HCT116 (cell line): ENCODE data around the gene XNDC1N. TPM values are rescaled to one million over a fixed set of nuclear protein-coding genes. Genes with fewer than 3 reads are reported as not detected.

ENCODE experiments used
- ATAC-seq: fragments of 200-7000 bp; cut with Tn5 transposase; 2 replicates; pipeline ENCODE4 v1.9.1; 2020; ENCODE audit warnings: mild to moderate bottlenecking, moderate library complexity
- BruUV-seq: library from RNA; stranded (reverse); fragments of 400-500 nt; replicated peaks from 2 replicates; lab custom pipeline; 2021; lab: Mats Ljungman, UMichigan
- CTCF ChIA-PET: fragments of 300-600 bp; sonication (Branson Sonifier 250); formaldehyde crosslinking; loops from one replicate; lab custom pipeline; 2021; ENCODE audit warnings: antibody characterized with exemption; lab: Charles Lee
- POLR2A ChIA-PET: fragments of 300-600, 350-600 bp; sonication (Branson Sonifier 250); formaldehyde crosslinking; loops from one replicate; lab custom pipeline; 2021; ENCODE audit warnings: antibody characterized with exemption; lab: Charles Lee
- RAD21 ChIA-PET, 2 experiments: fragments of 300-600 bp; sonication (Branson Sonifier 250); formaldehyde crosslinking; loops; one replicate each; lab custom pipeline; 2023; ENCODE audit warnings: low total read pairs in 2 of 2; ENCODE audit not compliant: uncharacterized antibody in 2 of 2, unreplicated experiment in 2 of 2, low non-redundant PET in 1 of 2; lab: Charles Lee
- DNase-seq: peaks from one replicate; pipeline ENCODE4 v3.0.0-alpha.2; 2010; ENCODE audit warnings: low read depth, low spot score
- H2AFZ ChIP-seq: fragments of 200-600 bp; shearing (Covaris generic), sonication (generic); 2 replicates; pipeline ENCODE4 v1.6.1; 2017; ENCODE audit warnings: low read depth, mixed run types, mixed read lengths, antibody characterized with exemption, low read length; ENCODE audit not compliant: poor library complexity, severe bottlenecking
- H3K27ac ChIP-seq: 2 replicates; pipeline ENCODE4 v1.5.1; 2012; ENCODE audit warnings: low read depth, low read length
- H3K27me3 ChIP-seq: fragments of 200-600 bp; sonication (generic); 2 replicates; pipeline ENCODE4 v1.6.1; 2016; ENCODE audit warnings: mixed run types, low read length, mixed read lengths; ENCODE audit not compliant: insufficient read depth
- H3K36me3 ChIP-seq, 2 experiments: fragments of 200-500 bp in 1 of 2; fragments of 200-600 bp in 1 of 2; sonication (Bioruptor generic) in 1 of 2; sonication (generic) in 1 of 2; 2 replicates each; pipeline versions ENCODE4 v1.5.1 to v1.6.1; 2014 to 2016; ENCODE audit warnings: low read length in 2 of 2, inconsistent platforms in 1 of 2, mixed read lengths in 1 of 2, mixed run types in 1 of 2; ENCODE audit not compliant: insufficient read depth in 2 of 2, control insufficient read depth in 1 of 2
- H3K4me1 ChIP-seq, 2 experiments: fragments of 200-600 bp in 1 of 2; sonication (generic) in 1 of 2; 2 replicates each; pipeline versions ENCODE4 v1.5.1 to v1.6.1; 2012 to 2017; ENCODE audit warnings: low read length in 2 of 2, inconsistent platforms in 1 of 2, mild to moderate bottlenecking in 1 of 2, mixed read lengths in 1 of 2, mixed run types in 1 of 2, moderate library complexity in 1 of 2; ENCODE audit not compliant: insufficient read depth in 2 of 2, control insufficient read depth in 1 of 2
- H3K4me2 ChIP-seq: fragments of 200-600 bp; sonication (generic); 2 replicates; pipeline ENCODE4 v1.6.1; 2017; ENCODE audit warnings: mixed run types, low read length, mixed read lengths
- H3K4me3 ChIP-seq, 2 experiments: fragments of 200-600 bp in 1 of 2; sonication (generic) in 1 of 2; replicated peaks in 1 of 2; 2 replicates each; pipeline ENCODE4 v1.5.1; 2011 to 2016; ENCODE audit warnings: low read length in 2 of 2, control low read depth in 1 of 2, low read depth in 1 of 2, mild to moderate bottlenecking in 1 of 2, mixed read lengths in 1 of 2, mixed run types in 1 of 2
- H3K79me2 ChIP-seq: fragments of 200-600 bp; sonication (generic); 2 replicates; pipeline ENCODE4 v1.6.1; 2017; ENCODE audit warnings: mild to moderate bottlenecking, mixed run types, low read length, moderate library complexity, mixed read lengths; ENCODE audit not compliant: insufficient read depth
- H3K9ac ChIP-seq: fragments of 200-600 bp; sonication (generic); 2 replicates; pipeline ENCODE4 v1.6.1; 2016; ENCODE audit warnings: low read length, mixed read lengths
- H3K9me2 ChIP-seq: fragments of 200-600 bp; sonication (generic), shearing (Covaris generic); 2 replicates; pipeline ENCODE4 v1.6.1; 2017; ENCODE audit warnings: mixed run types, mild to moderate bottlenecking, moderate library complexity; ENCODE audit not compliant: insufficient read depth
- H3K9me3 ChIP-seq, 2 experiments: fragments of 200-500 bp in 1 of 2; fragments of 200-600 bp in 1 of 2; sonication (Bioruptor generic) in 1 of 2; sonication (generic) in 1 of 2; 2 replicates each; pipeline ENCODE4 v1.6.1; 2014 to 2017; ENCODE audit warnings: low read length in 2 of 2, mixed read lengths in 2 of 2, inconsistent platforms in 1 of 2, low read depth in 1 of 2, mild to moderate bottlenecking in 1 of 2, mixed run types in 1 of 2, moderate library complexity in 1 of 2; ENCODE audit not compliant: control insufficient read depth in 1 of 2, insufficient read depth in 1 of 2
- H4K20me1 ChIP-seq: fragments of 200-600 bp; sonication (generic), shearing (Covaris generic); 2 replicates; pipeline ENCODE4 v1.6.1; 2017; ENCODE audit warnings: mixed run types, mild to moderate bottlenecking, moderate library complexity; ENCODE audit not compliant: insufficient read depth
- CEBPB ChIP-seq: IDR thresholded peaks from 2 replicates; pipeline ENCODE4 v1.6.1; 2012; ENCODE audit warnings: low read depth
- EZH2 ChIP-seq: fragments of 200-600 bp; sonication (generic); IDR thresholded peaks from 2 replicates; pipeline ENCODE4 v1.6.1; 2017; ENCODE audit warnings: antibody characterized with exemption, mixed run types
- EZH2phosphoT487 ChIP-seq: fragments of 200-600 bp; IDR thresholded peaks from 2 replicates; pipeline ENCODE4 v1.6.1; 2018; ENCODE audit warnings: antibody characterized with exemption, borderline replicate concordance
- FOSL1 ChIP-seq: IDR thresholded peaks from 2 replicates; pipeline ENCODE4 v1.6.1; 2012; ENCODE audit warnings: low read depth
- JUND ChIP-seq: IDR thresholded peaks from 2 replicates; pipeline ENCODE4 v1.6.1; 2012
- POLR2A ChIP-seq: IDR thresholded peaks from 2 replicates; pipeline ENCODE4 v1.7.0; 2011; ENCODE audit warnings: borderline replicate concordance; ENCODE audit not compliant: insufficient read depth, insufficient read length; ENCODE audit errors: extremely low read depth
- RAD21 ChIP-seq: IDR thresholded peaks from 2 replicates; pipeline ENCODE4 v1.6.1; 2012; ENCODE audit warnings: low read depth, mild to moderate bottlenecking
- REST ChIP-seq: IDR thresholded peaks from 2 replicates; pipeline ENCODE4 v1.6.1; 2012; ENCODE audit warnings: low read depth
- SRF ChIP-seq: IDR thresholded peaks from 2 replicates; pipeline ENCODE4 v1.6.1; 2012; ENCODE audit warnings: low read depth
- TCF7L2 ChIP-seq: IDR thresholded peaks from 2 replicates; pipeline ENCODE4 v1.7.0; 2011; ENCODE audit warnings: borderline replicate concordance, inconsistent platforms; ENCODE audit not compliant: insufficient read depth, insufficient read length; ENCODE audit errors: extremely low read depth
- YY1 ChIP-seq: IDR thresholded peaks from 2 replicates; pipeline ENCODE4 v1.6.1; 2011; ENCODE audit warnings: low read length, low read depth, moderate library complexity, mild to moderate bottlenecking; ENCODE audit not compliant: insufficient replicate concordance; ENCODE audit errors: extremely low read depth
- ZFX ChIP-seq: fragments of 450-650 bp; IDR thresholded peaks from 2 replicates; pipeline ENCODE4 v1.6.1; 2017
- intact Hi-C: fragments of 100-400 bp; cut with micrococcal nuclease; formaldehyde crosslinking; loops from 2 replicates; pipeline ENCODE4 v1.10.0; 2022
- total RNA-seq: library from RNA; stranded (reverse); gene quantifications from one replicate; pipeline ENCODE4 v1.2.1, GENCODE V29; 2021; ENCODE audit not compliant: unreplicated experiment
- TF ChIP-seq, protein P1 (sequence below): IDR thresholded peaks from 2 replicates; pipeline ENCODE4 v1.6.1; 2012
- TF ChIP-seq, protein P2 (sequence below), 3 experiments: fragments of 200-600 bp in 1 of 3; sonication (generic) in 1 of 3; IDR thresholded peaks in 2 of 3; conservative IDR thresholded peaks in 1 of 3; 2 replicates each; pipeline ENCODE4 v1.5.1; 2012 to 2017; ENCODE audit warnings: low read depth in 2 of 3, low read length in 2 of 3, antibody characterized with exemption in 1 of 3, borderline replicate concordance in 1 of 3, control low read depth in 1 of 3, mild to moderate bottlenecking in 1 of 3, mixed read lengths in 1 of 3, mixed run types in 1 of 3, moderate library complexity in 1 of 3; ENCODE audit not compliant: insufficient read depth in 1 of 3

XNDC1N gene
- total RNA-seq, 1 experiment from 2014 or later, result 7.5 TPM

- Histone ChIP-seq H3K9me3 (no peaks in the 10 kb centered on the region), H3K9me2 (no peaks in the 10 kb centered on the region), H3K4me3 (no peak overlapping the region), H3K36me3 (no peaks in the 10 kb centered on the region; a peak in 1 of 4 replicates)
- POLR2A ChIA-PET, result no interaction called here
- TF ChIP-seq TCF7L2 (no peak), REST (no peak), RAD21 (no peak), FOSL1 (no peak), JUND (no peak), EZH2phosphoT487 (no peak), YY1 (no peak), EZH2 (no peak), SRF (no peak), POLR2A (no peak), ZFX (no peak), CEBPB (no peak)
- TF ChIP-seq, protein P1, sequence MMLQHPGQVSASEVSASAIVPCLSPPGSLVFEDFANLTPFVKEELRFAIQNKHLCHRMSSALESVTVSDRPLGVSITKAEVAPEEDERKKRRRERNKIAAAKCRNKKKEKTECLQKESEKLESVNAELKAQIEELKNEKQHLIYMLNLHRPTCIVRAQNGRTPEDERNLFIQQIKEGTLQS, result no peak
- TF ChIP-seq, protein P2, sequence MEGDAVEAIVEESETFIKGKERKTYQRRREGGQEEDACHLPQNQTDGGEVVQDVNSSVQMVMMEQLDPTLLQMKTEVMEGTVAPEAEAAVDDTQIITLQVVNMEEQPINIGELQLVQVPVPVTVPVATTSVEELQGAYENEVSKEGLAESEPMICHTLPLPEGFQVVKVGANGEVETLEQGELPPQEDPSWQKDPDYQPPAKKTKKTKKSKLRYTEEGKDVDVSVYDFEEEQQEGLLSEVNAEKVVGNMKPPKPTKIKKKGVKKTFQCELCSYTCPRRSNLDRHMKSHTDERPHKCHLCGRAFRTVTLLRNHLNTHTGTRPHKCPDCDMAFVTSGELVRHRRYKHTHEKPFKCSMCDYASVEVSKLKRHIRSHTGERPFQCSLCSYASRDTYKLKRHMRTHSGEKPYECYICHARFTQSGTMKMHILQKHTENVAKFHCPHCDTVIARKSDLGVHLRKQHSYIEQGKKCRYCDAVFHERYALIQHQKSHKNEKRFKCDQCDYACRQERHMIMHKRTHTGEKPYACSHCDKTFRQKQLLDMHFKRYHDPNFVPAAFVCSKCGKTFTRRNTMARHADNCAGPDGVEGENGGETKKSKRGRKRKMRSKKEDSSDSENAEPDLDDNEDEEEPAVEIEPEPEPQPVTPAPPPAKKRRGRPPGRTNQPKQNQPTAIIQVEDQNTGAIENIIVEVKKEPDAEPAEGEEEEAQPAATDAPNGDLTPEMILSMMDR (IDR thresholded peaks at IDR 0.05 in 2 of 3, conservative IDR thresholded peaks at IDR 0.05 in 1 of 3; ENCODE audit: borderline replicate concordance in 1 of 3, insufficient read depth in 1 of 3, low read depth in 2 of 3, low read length in 2 of 3), result no peak
- TF ChIP-seq, all 23 proteins: peak for 0
- no peak overlapping the region for H3K4me2 ChIP-seq
- no peak overlapping the region for H3K27ac ChIP-seq
- no peak overlapping the region for H3K9ac ChIP-seq
- no peaks in the 10 kb centered on the region for H3K4me1 ChIP-seq
- ATAC-seq (no peak), DNase-seq (no peak)
- ChIA-PET RAD21 (no interaction called here), CTCF (no interaction called here)
- no TSS peak for BruUV-seq
- H3K27me3 ChIP-seq, result no peaks in the 10 kb centered on the region
- no peak overlapping the region for H2AFZ ChIP-seq
- H3K79me2 ChIP-seq, result no peaks in the 10 kb centered on the region
- no peaks in the 10 kb centered on the region for H4K20me1 ChIP-seq
- intact Hi-C loops, result no loop called here
Measured at GRCh38 chr11:71914617-71915189, 13.7 kb downstream of the XNDC1N start.
